ENCODE measurements around the gene NRN1. TPM values are rescaled to one million over a fixed set of nuclear protein-coding genes. Genes with fewer than 3 reads are reported as not detected.

NRN1 gene
- total RNA-seq, 1 donor from 2014 or later: 24.4 TPM

- TF ChIP-seq, protein P1, sequence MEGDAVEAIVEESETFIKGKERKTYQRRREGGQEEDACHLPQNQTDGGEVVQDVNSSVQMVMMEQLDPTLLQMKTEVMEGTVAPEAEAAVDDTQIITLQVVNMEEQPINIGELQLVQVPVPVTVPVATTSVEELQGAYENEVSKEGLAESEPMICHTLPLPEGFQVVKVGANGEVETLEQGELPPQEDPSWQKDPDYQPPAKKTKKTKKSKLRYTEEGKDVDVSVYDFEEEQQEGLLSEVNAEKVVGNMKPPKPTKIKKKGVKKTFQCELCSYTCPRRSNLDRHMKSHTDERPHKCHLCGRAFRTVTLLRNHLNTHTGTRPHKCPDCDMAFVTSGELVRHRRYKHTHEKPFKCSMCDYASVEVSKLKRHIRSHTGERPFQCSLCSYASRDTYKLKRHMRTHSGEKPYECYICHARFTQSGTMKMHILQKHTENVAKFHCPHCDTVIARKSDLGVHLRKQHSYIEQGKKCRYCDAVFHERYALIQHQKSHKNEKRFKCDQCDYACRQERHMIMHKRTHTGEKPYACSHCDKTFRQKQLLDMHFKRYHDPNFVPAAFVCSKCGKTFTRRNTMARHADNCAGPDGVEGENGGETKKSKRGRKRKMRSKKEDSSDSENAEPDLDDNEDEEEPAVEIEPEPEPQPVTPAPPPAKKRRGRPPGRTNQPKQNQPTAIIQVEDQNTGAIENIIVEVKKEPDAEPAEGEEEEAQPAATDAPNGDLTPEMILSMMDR (IDR thresholded peaks at IDR 0.05): peak; percentile 9
- H3K4me3 ChIP-seq: peak overlapping the region; percentile 10
- H3K27me3 ChIP-seq: peaks cover 100% of the 10 kb centered on the region
- no peak for DNase-seq
- ATAC-seq: no peak
- H3K4me1 ChIP-seq: peaks cover 31% of the 10 kb centered on the region
- H3K27ac ChIP-seq: no peak overlapping the region
- intact Hi-C loops (cut with DNase I): no loop called here
- H3K9me3 ChIP-seq: no peaks in the 10 kb centered on the region
- no peaks in the 10 kb centered on the region for H3K36me3 ChIP-seq
Observed at GRCh38 chr6:5998711-5999687, 7.7 kb downstream of the NRN1 start.

GRCh38 chr6:5998236-5998635, 8.5 kb downstream of the NRN1 start:
- intact Hi-C loops (cut with DNase I): no loop called here
- DNase-seq (no peak), ATAC-seq (no peak)
- Histone ChIP-seq H3K4me1 (peaks cover 26% of the 10 kb centered on the region), H3K27me3 (peaks cover 100% of the 10 kb centered on the region), H3K36me3 (no peaks in the 10 kb centered on the region), H3K27ac (no peak overlapping the region), H3K4me3 (no peak overlapping the region), H3K9me3 (no peaks in the 10 kb centered on the region)
- TF ChIP-seq, protein P1 (IDR thresholded peaks at IDR 0.05): no peak

DNA sequence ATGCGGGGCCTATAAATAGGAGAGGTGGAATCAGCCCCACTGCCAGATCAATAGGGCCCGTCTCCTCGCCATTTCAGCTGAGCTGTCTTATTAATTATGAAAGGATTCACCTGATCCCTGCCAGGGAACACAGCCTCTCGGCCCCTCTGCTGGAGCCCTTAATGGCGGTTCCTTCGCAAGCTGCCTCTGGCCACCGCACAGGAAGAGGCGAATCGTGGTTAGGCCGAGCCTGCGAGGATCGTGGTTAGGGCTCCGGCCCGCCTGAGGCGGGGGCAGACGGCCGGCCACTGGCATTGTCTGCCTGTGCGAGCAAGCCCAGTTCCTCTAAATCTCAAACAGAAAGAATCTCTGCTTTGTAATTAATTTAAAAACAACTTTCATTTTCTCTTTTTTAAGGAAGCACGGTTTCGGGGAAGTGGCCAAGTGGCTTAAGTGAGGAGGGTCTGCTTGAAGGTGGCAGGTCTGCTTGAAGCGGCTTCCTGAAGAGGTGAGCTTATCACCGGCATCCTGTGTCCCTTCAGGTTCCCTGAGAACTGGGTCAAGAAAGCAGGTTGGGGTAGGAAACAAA, 9.2 kb downstream of the NRN1 start:
- Histone ChIP-seq H3K27me3 (peaks cover 100% of the 10 kb centered on the region), H3K27ac (peak overlapping the region; percentile 73), H3K4me3 (peak overlapping the region; percentile 68), H3K9me3 (no peaks in the 10 kb centered on the region), H3K4me1 (peaks cover 21% of the 10 kb centered on the region), H3K36me3 (no peaks in the 10 kb centered on the region)
- TF ChIP-seq, protein P1 (IDR thresholded peaks at IDR 0.05): no peak
- intact Hi-C loops (cut with DNase I): no loop called here
- peak; percentile 61 for ATAC-seq
- peak; percentile 76 for DNase-seq

DNA sequence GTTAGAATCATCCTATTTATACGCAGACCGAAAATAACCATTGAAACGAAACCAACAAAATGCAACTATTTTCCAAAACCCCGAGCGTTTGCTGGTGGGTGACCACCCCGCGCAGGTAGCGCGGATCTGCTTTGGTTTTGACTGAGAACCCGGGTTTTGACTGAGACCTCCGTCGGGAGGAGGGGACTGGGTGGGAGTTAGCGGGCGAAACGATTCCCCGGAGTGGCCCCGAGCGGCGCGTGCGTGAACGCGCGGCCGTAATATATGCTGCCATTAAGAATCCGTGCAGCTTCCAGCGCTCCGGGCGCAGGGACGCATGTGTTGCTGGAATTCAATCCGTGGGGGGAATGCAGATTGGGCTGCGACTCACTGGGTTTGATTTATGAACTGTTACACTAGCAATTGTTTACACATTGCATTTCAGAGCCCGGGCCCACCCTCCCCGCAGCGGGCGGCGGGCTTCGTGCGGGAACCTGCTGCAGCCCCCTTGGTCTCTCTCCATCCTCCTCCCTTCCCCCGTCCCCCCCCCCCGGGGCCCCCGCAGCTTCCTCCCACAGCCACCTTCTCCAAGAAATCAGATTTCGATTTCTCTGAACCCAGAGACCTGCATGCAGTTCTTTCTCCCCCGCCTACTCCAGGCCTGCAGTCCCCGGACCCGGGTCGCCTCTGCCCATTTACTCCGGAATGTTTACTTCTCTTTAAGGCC, 9.9 kb downstream of the NRN1 start:
- peak overlapping the region; percentile 68 for H3K4me3 ChIP-seq
- TF ChIP-seq, protein P1 (IDR thresholded peaks at IDR 0.05): no peak
- H3K27ac ChIP-seq: peak overlapping the region; percentile 73
- H3K4me1 ChIP-seq: peaks cover 21% of the 10 kb centered on the region
- peak; percentile 9 for ATAC-seq
- no peaks in the 10 kb centered on the region for H3K36me3 ChIP-seq
- H3K9me3 ChIP-seq: no peaks in the 10 kb centered on the region
- no peak for DNase-seq
- peaks cover 98% of the 10 kb centered on the region for H3K27me3 ChIP-seq
- intact Hi-C loops (cut with DNase I): no loop called here

- DNase-seq (peak; percentile 85), ATAC-seq (peak; percentile 83)
- TF ChIP-seq, protein P1 (IDR thresholded peaks at IDR 0.05): peak; percentile 37
- H3K4me3 ChIP-seq: peak overlapping the region; percentile 68
- H3K36me3 ChIP-seq: no peaks in the 10 kb centered on the region
- H3K9me3 ChIP-seq: no peaks in the 10 kb centered on the region
- intact Hi-C loops (cut with DNase I): no loop called here
- peak overlapping the region; percentile 73 for H3K27ac ChIP-seq
- peaks cover 21% of the 10 kb centered on the region for H3K4me1 ChIP-seq
- peaks cover 90% of the 10 kb centered on the region for H3K27me3 ChIP-seq
Observed at GRCh38 chr6:5995949-5996713, 10.6 kb downstream of the NRN1 start.
